Fibroblast of villous mesenchyme (primary cell): Measurements from ENCODE around the gene PRCC. TPM values are rescaled to one million over a fixed set of nuclear protein-coding genes. Genes with fewer than 3 reads are reported as not detected.

Experiments
- DNase-seq: peaks from one replicate; pipeline ENCODE4 v3.0.0-alpha.2; 2010; ENCODE audit warnings: low read depth
- H3K4me3 ChIP-seq: 2 replicates; pipeline ENCODE4 v1.5.1; 2011; ENCODE audit warnings: low read depth, mild to moderate bottlenecking, low read length
- CTCF ChIP-seq: IDR thresholded peaks from 2 replicates; pipeline ENCODE4 v1.5.1; 2012; ENCODE audit warnings: low read depth, mild to moderate bottlenecking, low read length; ENCODE audit not compliant: insufficient read depth
- total RNA-seq: library from RNA; depleted of rRNA; stranded (reverse); fragments of >200 nt; gene quantifications from 2 replicates; pipeline ENCODE4 v1.2.3, GENCODE V29; 2012

PRCC gene
- total RNA-seq, 1 donor, result 19.0 TPM

DNA sequence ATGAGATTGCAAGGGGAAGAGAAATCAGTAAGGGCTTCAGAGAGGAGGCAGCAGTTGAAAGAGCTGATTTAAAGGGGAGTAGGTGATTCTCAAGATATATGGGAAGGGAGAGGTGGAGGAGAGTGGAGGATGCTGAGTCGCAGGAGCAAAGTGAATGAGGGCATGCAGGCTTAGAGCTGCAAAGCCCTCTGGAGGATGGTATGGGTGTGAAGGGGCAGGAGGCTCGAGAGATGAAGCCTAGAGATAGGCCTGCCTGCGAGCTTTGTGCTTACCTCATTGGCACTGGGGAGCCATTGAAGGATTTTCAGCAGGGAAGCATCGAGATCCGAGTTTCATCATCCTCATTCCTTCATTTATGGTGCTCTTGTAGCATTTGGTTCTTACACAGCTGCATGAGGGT lies 65.1 kb downstream of the PRCC start:
- no peak for DNase-seq
- H3K4me3 ChIP-seq, result no peak overlapping the region
- TF ChIP-seq CTCF, result no peak

GRCh38 chr1:156833603-156834002 lies 66.3 kb downstream of the PRCC start:
- no peak for DNase-seq
- no peak for TF ChIP-seq CTCF
- H3K4me3 ChIP-seq, result no peak overlapping the region

DNA sequence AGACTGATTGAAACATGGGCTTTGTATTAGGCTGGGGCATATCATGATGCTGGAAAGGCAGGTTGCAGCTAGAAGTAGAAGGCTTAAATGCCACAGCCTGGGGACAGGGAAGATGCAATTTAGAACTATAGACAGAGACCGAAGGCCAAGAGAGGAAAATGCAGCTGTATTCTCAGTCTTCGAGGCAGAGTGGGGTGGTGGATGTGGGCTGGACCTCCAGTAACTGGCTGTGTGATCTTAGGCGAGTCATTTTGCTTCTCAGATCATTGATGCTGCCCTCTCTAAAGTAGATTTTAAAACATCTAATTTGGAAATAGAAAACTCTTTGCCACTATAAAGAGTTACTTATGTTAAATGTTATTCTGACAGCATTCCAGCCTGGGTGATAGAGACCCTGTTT lies 67.0 kb downstream of the PRCC start:
- no peak for TF ChIP-seq CTCF
- DNase-seq, result no peak

GRCh38 chr1:156836041-156836654 lies 68.8 kb downstream of the PRCC start:
- H3K4me3 ChIP-seq, result no peak overlapping the region
- no peak for TF ChIP-seq CTCF
- no peak for DNase-seq

More for the DNA sequence above, 67.0 kb downstream of the PRCC start:
- no peak overlapping the region for H3K4me3 ChIP-seq

- no peak for DNase-seq
- TF ChIP-seq CTCF, result no peak
- H3K4me3 ChIP-seq, result no peak overlapping the region
Observed at GRCh38 chr1:156836892-156837291, 69.6 kb downstream of the PRCC start.

DNA sequence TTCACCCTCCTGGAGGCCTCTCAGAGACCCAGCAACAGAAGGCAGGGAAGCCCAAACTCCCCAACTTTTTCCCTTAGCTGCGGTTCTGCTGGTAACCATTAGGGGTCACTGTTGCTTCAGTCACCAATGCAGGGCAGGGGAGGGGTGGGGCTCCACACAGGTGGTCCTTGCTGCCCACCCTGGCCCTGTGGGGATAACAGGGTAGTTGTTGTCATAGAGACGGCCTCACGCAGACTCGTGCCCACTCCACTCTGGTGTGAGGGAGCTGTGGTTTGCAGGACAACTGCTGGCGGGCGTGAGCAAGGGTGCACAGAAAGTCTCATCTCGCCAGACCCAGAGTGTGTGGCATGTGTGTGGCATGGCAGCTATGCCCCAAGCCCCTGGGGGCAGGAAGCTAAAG lies 71.6 kb downstream of the PRCC start:
- peak; percentile 13 for DNase-seq

More for the DNA sequence above, 71.6 kb downstream of the PRCC start:
- H3K4me3 ChIP-seq, result no peak overlapping the region
- peak; percentile 96 for TF ChIP-seq CTCF
